IPS-20b (cell line): ENCODE data around the gene GIMAP2.

Source experiments
- H3K27ac ChIP-seq: one replicate; pipeline ENCODE4 v1.5.1; 2013; ENCODE audit warnings: low read length
- H3K27me3 ChIP-seq: 2 replicates; pipeline ENCODE4 v1.6.1; 2013; ENCODE audit warnings: mild to moderate bottlenecking, low read length, inconsistent platforms; ENCODE audit not compliant: insufficient read depth
- H3K36me3 ChIP-seq: 2 replicates; pipeline ENCODE4 v1.6.1; 2013; ENCODE audit warnings: low read depth, mild to moderate bottlenecking, inconsistent platforms, low read length, moderate library complexity; ENCODE audit not compliant: insufficient read depth
- H3K4me1 ChIP-seq: 2 replicates; pipeline ENCODE4 v1.6.1; 2013; ENCODE audit warnings: mild to moderate bottlenecking, control low read depth, inconsistent platforms, low read length, moderate library complexity; ENCODE audit not compliant: insufficient read depth
- H3K4me3 ChIP-seq: 2 replicates; pipeline ENCODE4 v1.5.1; 2013; ENCODE audit warnings: mild to moderate bottlenecking, low read length, inconsistent platforms
- H3K9ac ChIP-seq: 2 replicates; pipeline ENCODE4 v1.6.1; 2013; ENCODE audit warnings: low read depth, mild to moderate bottlenecking, inconsistent platforms, low read length, moderate library complexity
- H3K9me3 ChIP-seq: 2 replicates; pipeline ENCODE4 v1.6.1; 2013; ENCODE audit warnings: mild to moderate bottlenecking, low read depth, low read length, inconsistent platforms; ENCODE audit not compliant: insufficient read depth

Gene GIMAP2

GRCh38 chr7:150736864-150737263 lies 51.4 kb downstream of the GIMAP2 start:
- Histone ChIP-seq H3K4me1 (no peaks in the 10 kb centered on the region), H3K9me3 (no peaks in the 10 kb centered on the region), H3K27me3 (peaks cover 100% of the 10 kb centered on the region), H3K9ac (no peak overlapping the region), H3K27ac (no peak overlapping the region), H3K36me3 (no peaks in the 10 kb centered on the region), H3K4me3 (no peak overlapping the region)

GRCh38 chr7:150737265-150738055 lies 52.0 kb downstream of the GIMAP2 start, which contains the start of gene GIMAP5:
Gene GIMAP5, plus strand, starts transcription at chr7:150737418. Its CDS starts 3,467 bp downstream, at chr7:150740885.
- H3K4me3 ChIP-seq = no peak within 1 kb of the TSS
- peaks cover 100% of the 10 kb centered on the region for H3K27me3 ChIP-seq
- no peaks in the 10 kb centered on the region for H3K4me1 ChIP-seq
- H3K36me3 ChIP-seq = no peaks in the 10 kb centered on the region
- no peak within 1 kb of the TSS for H3K27ac ChIP-seq
- H3K9me3 ChIP-seq = no peaks in the 10 kb centered on the region
- no peak within 1 kb of the TSS for H3K9ac ChIP-seq

GRCh38 chr7:150738092-150738491 lies 52.6 kb downstream of the GIMAP2 start:
- H3K9ac ChIP-seq = no peak overlapping the region
- peaks cover 100% of the 10 kb centered on the region for H3K27me3 ChIP-seq
- no peaks in the 10 kb centered on the region for H3K9me3 ChIP-seq
- no peaks in the 10 kb centered on the region for H3K4me1 ChIP-seq
- no peaks in the 10 kb centered on the region for H3K36me3 ChIP-seq
- no peak overlapping the region for H3K27ac ChIP-seq
- no peak overlapping the region for H3K4me3 ChIP-seq

- H3K9me3 ChIP-seq = no peaks in the 10 kb centered on the region
- no peaks in the 10 kb centered on the region for H3K4me1 ChIP-seq
- H3K27ac ChIP-seq = no peak overlapping the region
- H3K36me3 ChIP-seq = no peaks in the 10 kb centered on the region
- H3K27me3 ChIP-seq = peaks cover 100% of the 10 kb centered on the region
- no peak overlapping the region for H3K9ac ChIP-seq
- no peak overlapping the region for H3K4me3 ChIP-seq
These were observed 53.1 kb downstream of the GIMAP2 start for GRCh38 chr7:150738591-150739001.

GRCh38 chr7:150739033-150739432 lies 53.5 kb downstream of the GIMAP2 start:
- H3K9me3 ChIP-seq = no peaks in the 10 kb centered on the region
- H3K36me3 ChIP-seq = no peaks in the 10 kb centered on the region
- H3K27me3 ChIP-seq = peaks cover 100% of the 10 kb centered on the region
- H3K27ac ChIP-seq = no peak overlapping the region
- H3K9ac ChIP-seq = no peak overlapping the region
- H3K4me1 ChIP-seq = no peaks in the 10 kb centered on the region
- no peak overlapping the region for H3K4me3 ChIP-seq

GRCh38 chr7:150740053-150740452 lies 54.5 kb downstream of the GIMAP2 start:
- Histone ChIP-seq H3K36me3 (no peaks in the 10 kb centered on the region), H3K4me1 (no peaks in the 10 kb centered on the region), H3K9ac (no peak overlapping the region), H3K27me3 (peaks cover 100% of the 10 kb centered on the region), H3K27ac (no peak overlapping the region), H3K9me3 (no peaks in the 10 kb centered on the region), H3K4me3 (no peak overlapping the region)

- H3K9ac ChIP-seq = no peak overlapping the region
- no peak overlapping the region for H3K27ac ChIP-seq
- H3K9me3 ChIP-seq = no peaks in the 10 kb centered on the region
- H3K4me1 ChIP-seq = no peaks in the 10 kb centered on the region
- no peak overlapping the region for H3K4me3 ChIP-seq
- H3K36me3 ChIP-seq = no peaks in the 10 kb centered on the region
- peaks cover 99% of the 10 kb centered on the region for H3K27me3 ChIP-seq
These were observed 56.9 kb downstream of the GIMAP2 start for GRCh38 chr7:150742286-150742968.
